Loucy (cell line): ENCODE data around the gene INPP5F.
A peak's percentile ranks its signal among the peaks of the same experiment; 100 is the strongest.

ENCODE experiments used
- EZH2phosphoT487 ChIP-seq: fragments of 200-600 bp; IDR thresholded peaks from 2 replicates; pipeline ENCODE4 v1.6.1; 2018; ENCODE audit warnings: antibody characterized with exemption, mild to moderate bottlenecking, moderate library complexity, borderline replicate concordance
- TF ChIP-seq, protein P1 (sequence below): fragments of 200-600 bp; sonication (generic); conservative IDR thresholded peaks from 2 replicates; pipeline ENCODE4 v1.5.1; 2014; ENCODE audit warnings: mild to moderate bottlenecking, antibody characterized with exemption, low read length

DNA sequence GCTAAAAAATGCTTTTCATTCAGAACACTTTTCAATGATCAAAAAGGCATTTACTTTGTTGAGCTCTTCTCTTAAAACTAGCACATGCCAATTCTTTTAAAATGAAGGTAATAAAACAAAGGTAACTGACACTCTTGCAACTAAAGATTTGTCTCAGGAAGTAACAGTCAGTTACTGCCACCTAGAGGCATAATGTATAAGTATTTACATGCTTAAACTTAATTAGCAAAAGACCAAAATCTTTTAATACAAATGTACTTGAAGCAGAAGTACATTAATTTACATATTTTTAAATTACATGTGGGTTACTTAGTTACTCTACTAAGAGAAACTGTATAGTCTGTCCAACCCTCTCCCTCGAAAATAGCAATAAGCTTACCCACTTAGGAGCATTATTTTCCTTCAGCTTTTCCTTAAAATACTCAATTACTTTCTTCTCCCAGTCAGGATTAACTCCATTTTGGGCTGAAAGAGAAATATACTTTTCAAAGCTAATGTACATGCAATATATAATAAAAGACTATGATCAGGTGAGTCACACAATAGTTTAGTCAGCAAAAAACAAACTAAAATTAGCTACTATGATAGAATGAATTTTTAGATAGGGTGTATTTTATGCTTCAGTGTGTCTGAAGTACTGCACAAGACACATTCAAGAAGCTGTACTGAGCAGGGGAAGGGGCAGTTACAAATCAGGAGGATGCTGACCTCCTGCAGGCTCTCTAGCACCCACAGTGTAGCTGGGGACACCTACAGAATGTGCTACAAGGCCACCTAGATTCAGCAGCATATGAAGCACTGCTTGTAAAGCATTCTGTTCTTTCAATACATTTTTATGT, 133.8 kb downstream of the INPP5F start:
- no peak for TF ChIP-seq EZH2phosphoT487
- TF ChIP-seq, protein P1, sequence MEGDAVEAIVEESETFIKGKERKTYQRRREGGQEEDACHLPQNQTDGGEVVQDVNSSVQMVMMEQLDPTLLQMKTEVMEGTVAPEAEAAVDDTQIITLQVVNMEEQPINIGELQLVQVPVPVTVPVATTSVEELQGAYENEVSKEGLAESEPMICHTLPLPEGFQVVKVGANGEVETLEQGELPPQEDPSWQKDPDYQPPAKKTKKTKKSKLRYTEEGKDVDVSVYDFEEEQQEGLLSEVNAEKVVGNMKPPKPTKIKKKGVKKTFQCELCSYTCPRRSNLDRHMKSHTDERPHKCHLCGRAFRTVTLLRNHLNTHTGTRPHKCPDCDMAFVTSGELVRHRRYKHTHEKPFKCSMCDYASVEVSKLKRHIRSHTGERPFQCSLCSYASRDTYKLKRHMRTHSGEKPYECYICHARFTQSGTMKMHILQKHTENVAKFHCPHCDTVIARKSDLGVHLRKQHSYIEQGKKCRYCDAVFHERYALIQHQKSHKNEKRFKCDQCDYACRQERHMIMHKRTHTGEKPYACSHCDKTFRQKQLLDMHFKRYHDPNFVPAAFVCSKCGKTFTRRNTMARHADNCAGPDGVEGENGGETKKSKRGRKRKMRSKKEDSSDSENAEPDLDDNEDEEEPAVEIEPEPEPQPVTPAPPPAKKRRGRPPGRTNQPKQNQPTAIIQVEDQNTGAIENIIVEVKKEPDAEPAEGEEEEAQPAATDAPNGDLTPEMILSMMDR = peak; percentile 84
